Activated CD4-positive, CD25-positive, alpha-beta regulatory T cell treated with anti-CD3 and anti-CD28 coated beads, Interleukin-2, amount 50 U/mL, for 24 hours (primary cell): ENCODE results near the gene ABL1.
"Not testable (repeated sequence)": the region's sequence is repeated elsewhere in the genome, so short reads cannot be mapped to it uniquely, and the experiment has no call there.

Experiments used
- ATAC-seq, 2 donors: fragments of 150-1000 bp; cut with Tn5 transposase; one replicate each; pipeline ENCODE4 v1.10.0; 2021; ENCODE audit warnings: mild to moderate bottlenecking in 1 of 2, moderate library complexity in 1 of 2

Gene ABL1

GRCh38 chr9:130834371-130835336 lies at the start of gene ABL1:
ABL1 (plus strand) TSS chr9:130835254; CDS start chr9:130835447, 193 bp downstream.
- peak; percentile 90 for ATAC-seq

DNA sequence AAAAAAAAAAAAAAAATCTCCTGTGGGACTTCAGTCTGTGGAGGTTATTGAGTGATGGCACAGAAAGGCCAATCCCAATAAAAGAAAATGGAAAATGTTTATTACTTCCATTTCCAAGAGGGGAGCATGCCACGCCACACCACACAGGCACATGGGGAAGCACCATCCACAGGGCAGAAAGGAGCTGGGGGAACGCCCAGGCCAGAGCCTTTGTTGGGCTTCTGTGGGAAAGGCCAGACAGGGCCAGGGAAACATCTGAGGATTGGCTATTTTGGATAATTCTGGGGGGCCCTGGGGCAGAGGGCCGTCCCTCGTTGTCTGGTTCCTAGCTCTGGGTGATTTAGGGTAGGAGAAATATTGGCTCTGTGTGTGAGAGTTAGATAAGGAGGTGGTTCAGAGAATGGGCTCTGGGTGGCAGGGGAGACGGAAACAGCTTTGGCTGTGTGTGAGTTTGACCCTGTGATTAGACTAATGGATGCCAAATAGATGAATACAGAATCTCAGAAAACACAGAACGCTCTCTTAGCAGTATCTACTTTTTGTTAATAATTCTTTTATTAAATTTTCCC lies 49.0 kb upstream of the ABL1 start:
- ATAC-seq = no peak

DNA sequence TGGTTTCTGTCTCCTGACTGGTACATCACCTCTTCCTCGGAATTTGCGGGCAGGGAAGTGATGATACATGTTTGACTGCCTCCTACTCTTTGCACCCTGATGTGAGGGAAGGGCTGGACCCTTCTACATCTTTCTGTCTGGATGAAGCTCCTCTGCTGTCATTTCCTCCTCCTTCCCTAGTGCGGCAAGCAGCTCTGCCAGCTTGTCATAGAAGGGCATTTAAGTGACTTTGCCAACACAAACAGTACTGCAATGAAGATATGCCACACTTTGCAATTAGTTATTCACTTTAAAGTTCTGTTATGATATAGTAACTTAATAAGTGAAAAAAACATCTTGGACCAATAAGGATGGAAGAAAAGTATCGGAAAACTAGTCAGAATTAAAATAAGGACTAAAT lies 48.5 kb upstream of the ABL1 start:
- no peak for ATAC-seq

DNA sequence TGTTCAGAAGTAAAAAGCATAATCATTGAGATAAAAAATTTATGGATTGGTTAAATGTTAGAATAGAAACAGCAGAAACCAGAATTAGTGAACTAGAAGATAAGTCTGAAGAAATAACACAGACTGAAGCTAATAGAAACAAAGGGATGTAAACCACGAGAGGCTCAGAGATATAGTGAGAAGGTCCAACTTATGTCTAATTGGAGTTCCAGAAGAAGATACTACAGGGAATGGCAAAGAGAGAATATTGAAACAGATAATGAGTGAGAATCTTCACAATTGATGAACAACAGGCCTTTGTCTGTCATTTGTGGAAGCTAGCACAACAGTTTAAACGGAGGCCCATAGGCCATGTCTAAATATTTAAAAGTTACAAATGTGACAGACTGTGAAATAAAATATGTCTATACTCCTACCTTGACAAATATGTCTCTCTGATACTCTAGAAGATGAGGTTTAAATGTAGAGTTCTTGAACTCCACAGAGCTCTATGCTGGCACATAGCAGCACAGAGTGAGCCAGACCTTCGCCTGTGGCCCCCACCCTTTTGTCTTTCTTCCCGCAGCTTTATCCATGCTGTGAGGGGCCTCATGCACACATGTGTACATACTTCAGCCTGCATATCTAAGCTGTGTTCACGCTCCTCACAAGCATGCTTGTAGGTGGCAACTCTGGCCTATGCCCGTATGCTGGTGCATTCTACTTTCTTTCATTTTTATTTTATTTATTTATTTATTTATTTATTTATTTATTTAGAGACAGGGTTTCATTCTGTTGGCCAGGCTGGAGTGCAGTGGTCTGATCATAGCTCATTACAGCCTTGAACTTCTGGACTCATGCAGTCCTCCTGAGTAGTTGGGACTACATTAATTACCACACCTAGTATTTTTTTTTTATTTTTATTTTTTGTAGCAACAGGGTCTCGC lies 45.0 kb upstream of the ABL1 start:
- ATAC-seq = no peak

- ATAC-seq = no peak
Measured at GRCh38 chr9:130791303-130791894, 43.7 kb upstream of the ABL1 start.

GRCh38 chr9:130793589-130793988 lies 41.5 kb upstream of the ABL1 start:
- ATAC-seq = no peak

DNA sequence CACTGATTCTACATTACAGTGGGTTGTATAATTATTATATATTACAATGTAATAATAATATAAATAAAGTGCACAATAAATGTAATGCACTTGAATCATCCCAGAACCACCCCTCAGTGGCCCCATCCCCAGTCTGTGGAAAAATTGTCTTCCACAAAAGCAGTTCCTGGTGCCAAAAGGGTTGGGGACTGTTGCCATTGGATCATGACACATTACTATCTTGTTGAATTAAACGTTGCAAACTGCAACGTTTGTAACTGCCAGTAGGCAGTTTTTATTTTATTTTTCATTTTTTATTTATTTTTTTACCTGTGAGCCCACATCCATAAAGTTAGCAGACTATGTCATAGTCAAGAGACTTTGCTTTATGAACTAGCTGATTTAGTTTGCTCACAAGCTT lies 41.0 kb upstream of the ABL1 start:
- ATAC-seq = not testable (repeated sequence)

DNA sequence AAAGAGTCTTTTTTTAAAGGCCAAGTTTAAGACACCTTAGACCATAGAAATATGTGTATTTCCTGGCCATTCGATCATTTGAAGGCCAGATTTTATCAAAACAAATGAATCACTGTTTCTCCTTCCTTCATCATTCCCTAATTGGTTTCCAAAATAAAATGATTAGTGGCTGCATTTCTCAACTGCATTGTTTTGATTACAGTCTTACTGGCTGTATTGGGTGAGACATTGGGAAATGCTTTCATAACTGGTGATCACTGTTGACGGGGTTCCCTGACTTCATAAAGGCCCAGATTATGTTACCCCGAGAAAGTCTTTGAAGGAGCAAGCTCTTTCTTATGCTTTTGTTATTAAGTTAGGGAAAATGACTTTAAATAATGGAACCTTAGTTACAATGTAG lies 40.6 kb upstream of the ABL1 start:
- not testable (repeated sequence) for ATAC-seq

GRCh38 chr9:130794923-130795495 lies 40.0 kb upstream of the ABL1 start:
- no peak for ATAC-seq

DNA sequence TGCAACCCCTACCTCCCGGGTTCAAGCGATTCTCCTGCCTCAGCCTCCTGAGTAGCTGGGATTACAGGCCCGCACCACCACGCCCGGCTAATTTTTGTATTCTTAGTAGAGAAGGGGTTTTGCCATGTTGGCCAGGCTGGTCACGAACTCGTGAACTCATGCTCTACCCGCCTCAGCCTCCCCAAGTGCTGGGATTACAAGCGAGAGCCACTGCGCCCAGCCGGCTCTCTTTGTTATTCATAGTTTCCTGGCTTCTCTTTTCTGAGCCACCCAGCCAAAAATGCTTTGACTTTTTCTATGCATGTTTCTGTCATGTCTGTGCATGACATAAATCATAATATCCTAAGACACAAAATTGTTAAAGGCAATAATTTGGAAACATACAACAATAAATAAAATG lies 31.9 kb upstream of the ABL1 start:
- not testable (repeated sequence) for ATAC-seq

DNA sequence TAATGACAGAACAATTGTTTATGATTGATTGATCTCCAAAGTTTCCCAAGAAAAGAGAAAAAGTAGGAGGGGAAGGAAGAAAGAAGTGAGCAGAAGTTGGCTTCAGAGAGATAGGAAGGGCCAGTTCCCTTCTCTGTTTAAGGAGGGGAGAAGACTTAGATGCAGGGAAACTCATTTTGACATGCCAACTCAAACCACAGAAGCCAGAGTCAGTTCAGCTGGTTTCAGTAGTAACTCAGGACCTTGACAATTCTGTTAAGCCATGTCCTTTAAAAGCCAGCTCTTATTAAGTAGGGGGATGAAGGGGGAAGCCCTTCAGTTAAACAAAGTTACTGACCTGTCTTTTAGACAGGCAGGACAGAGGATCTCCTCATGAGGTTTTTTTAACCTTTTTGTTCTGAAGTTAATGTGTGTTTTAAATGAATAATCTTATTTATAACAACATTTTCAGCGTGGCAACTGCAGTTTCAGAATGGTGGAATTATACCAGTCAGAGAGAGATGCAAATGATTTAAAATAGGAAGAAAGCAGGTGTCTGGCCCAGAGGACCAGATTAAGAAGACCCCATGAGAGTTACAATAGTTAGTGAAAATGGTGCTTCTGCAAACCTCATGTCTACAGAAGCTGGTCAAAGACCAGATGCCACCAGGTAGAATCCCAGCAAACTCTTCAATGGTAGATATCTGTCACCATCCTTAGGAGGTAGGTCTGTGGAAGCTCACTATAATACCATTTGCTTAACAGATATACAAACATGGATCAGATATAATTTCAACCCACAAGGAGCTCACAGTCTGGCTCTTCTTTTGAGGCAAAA lies 29.3 kb upstream of the ABL1 start:
- ATAC-seq = no peak

- no peak for ATAC-seq
Measured at GRCh38 chr9:130806327-130806716, 28.7 kb upstream of the ABL1 start.

GRCh38 chr9:130810609-130811136 lies 24.4 kb upstream of the ABL1 start:
- ATAC-seq = no peak

GRCh38 chr9:130815242-130815808 lies 19.7 kb upstream of the ABL1 start:
- no peak for ATAC-seq

- no peak for ATAC-seq
Measured at GRCh38 chr9:130817914-130818313, 17.1 kb upstream of the ABL1 start.

- no peak for ATAC-seq
Measured at GRCh38 chr9:130820135-130820738, 14.8 kb upstream of the ABL1 start.

DNA sequence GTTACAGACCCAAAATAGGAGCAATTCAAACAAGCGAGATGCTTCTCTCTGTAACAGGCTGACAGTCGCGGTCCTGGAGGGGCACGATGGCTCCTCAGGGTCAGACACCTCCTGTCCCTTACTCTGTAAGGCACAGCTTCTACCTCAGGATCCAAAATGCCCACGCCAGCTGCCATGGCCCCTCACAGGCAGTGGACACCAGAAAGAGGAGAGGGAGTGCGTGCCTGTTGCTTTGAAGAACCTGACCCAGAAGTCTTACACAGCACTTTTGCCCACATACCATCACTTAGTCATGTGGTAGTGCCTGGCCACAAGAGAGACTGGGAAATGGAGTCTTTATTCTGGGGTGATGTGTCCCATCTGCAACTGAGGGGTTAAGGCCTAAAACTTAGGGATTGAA lies 11.6 kb upstream of the ABL1 start:
- ATAC-seq = no peak

DNA sequence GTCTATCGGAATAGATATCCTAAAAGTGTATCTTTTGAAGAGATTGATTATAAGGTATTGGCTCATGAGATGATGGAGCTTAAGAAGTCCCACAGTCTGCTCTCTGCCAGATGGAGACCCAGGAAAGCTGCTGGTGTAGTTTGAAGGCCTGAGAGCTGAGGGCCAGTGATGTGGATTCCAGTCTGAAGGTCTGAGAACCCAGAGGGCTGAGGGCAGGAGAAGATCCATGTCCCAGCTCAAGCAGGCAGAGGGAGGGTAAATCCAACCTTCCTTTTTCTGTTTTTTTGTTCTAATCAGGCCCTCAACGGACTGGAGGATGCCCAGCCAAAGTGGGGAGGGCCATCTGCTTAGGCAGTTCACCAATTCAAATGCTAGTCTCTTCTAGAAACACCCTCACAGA lies 11.0 kb upstream of the ABL1 start:
- ATAC-seq = no peak

GRCh38 chr9:130824643-130825350 lies 10.3 kb upstream of the ABL1 start:
- no peak for ATAC-seq

DNA sequence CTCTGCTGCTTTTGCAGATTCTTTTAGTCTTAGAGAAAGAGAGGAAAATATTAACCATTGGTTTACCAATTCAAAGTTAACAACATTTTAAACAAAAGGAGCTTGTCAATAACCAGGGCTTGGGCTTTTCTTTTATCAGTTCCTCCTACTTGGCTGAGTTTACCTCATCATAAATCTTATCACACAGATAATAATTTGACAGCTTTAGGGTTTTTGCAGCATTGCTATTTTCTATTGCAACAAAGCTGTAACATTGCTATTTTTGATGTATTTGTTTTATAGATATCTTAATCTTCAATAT lies 9.8 kb upstream of the ABL1 start:
- ATAC-seq = no peak
